HG02759 (cell line): ENCODE data around the gene ZMIZ1.
"Not testable (repeated sequence)": the region's sequence is repeated elsewhere in the genome, so short reads cannot be mapped to it uniquely, and the experiment has no call there.

Experiments
- ATAC-seq: cut with Tn5 transposase; IDR thresholded peaks from one replicate; pipeline ENCODE4 v1.9.1; 2021; ENCODE audit warnings: mild to moderate bottlenecking, moderate library complexity; ENCODE audit not compliant: unreplicated experiment

ZMIZ1 gene

GRCh38 chr10:79029478-79030390 lies 39.0 kb upstream of the ZMIZ1 start:
- no peak for ATAC-seq

- ATAC-seq, result no peak
Measured at GRCh38 chr10:79030705-79031104, 38.1 kb upstream of the ZMIZ1 start.

GRCh38 chr10:79031723-79032122 lies 37.0 kb upstream of the ZMIZ1 start:
- ATAC-seq, result no peak

DNA sequence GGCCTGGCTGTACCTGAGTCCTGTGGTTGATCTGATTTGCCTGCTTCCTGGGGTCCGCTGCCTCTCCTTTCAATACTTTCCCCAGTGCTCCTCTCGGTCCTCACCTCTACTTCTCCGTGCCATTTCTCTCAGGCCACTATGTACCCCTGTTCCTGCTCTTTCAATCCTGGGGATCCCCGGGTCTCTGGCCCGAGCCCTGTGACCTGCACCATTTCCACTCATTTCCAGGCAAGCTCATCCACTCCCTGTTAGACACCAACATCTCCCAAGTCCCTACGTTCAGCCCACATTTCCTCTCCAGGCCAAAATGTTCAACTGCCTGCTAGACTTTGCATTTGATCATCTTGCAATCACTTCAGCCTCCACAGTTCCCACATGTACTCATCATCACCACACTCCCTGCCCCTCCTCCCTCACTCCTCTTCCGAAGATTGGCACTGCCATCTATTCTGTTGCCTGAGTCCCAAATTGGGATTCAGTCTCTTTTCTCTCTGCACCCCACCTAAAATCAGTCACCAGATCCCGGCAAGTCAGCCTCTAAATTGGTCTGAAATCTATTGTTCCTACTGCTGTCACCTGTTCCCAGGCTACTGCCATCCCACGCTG lies 34.4 kb upstream of the ZMIZ1 start:
- no peak for ATAC-seq

GRCh38 chr10:79036416-79036815 lies 32.4 kb upstream of the ZMIZ1 start:
- ATAC-seq, result not testable (repeated sequence)

DNA sequence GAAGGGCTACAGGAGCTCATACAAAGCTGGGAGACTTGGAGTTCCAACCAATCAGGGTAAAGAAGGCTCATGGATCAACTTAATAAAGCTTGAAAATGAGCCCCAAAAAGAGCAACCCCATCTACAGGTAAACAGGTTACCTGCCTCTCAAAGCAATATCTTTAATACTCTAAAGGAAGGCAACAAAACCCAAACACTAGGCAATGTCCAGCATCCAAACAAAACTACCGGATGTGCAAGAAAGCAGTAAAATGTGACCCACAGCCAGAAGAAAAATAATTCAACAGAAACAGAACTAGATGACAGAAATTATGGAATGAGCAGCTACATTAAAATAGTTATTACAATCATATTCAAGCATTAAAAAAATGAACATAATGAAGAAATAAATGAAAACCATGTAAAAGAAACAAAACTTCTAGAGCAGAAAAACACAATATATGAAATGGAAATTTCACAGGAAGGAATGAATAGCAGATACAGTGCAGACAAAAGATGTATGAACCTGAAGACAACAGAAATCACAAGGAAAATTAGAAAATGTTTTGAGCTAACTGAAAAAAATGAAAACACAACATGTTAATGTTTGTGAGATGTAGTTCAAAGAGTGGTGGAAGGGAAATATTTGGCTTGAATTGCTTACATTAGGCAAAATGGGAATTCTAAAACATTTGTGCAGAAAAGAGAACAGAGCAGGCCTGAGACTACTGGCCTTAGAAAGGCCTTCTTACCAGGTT lies 30.5 kb upstream of the ZMIZ1 start:
- no peak for ATAC-seq

DNA sequence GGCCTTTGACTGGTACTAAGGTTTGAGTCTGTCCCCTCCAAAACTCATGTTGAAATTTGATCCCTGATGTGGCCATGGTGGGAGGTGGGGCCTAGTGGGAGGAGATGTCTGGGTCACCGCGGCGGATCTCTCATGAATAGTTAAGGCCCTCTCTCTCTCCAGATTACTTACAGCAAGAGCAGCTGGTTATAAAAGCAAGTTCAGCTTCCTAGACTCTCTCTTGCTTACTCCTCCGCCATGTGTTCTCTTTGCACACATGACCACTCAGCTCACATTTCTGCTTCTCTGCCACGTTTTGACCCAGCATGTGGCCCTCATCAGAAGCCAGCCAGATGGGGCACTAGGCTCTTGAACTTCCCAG lies 29.9 kb upstream of the ZMIZ1 start:
- ATAC-seq, result no peak

GRCh38 chr10:79042639-79043411 lies 25.9 kb upstream of the ZMIZ1 start:
- no peak for ATAC-seq

DNA sequence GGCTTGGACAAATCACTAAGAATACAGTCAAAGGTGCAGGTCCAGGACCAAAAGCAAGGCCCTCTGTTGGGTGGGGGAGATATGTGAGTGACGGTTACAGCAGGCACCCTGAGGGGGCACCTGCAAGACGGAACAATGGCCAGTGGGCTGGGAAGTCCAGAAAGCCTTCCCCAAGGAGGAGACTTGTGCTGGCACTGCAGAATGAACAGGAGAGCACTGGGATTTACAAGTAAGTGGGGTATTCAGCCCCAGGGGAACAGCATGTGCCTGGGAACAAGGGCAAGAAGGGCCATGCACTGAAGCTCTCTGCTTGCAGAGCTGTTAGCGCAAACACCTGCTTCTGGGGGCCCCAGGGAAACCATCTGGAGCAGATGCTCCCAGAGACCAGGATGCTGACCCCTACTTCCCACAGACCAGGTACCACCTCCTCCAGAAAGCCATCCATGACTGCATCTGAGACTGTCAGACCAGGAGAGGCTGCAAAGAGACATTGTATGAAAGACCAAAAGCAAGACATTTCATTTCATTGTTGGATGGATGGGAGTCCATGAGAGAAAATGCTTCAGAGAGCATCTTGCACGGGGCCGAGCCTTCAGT lies 24.6 kb upstream of the ZMIZ1 start:
- ATAC-seq, result no peak

DNA sequence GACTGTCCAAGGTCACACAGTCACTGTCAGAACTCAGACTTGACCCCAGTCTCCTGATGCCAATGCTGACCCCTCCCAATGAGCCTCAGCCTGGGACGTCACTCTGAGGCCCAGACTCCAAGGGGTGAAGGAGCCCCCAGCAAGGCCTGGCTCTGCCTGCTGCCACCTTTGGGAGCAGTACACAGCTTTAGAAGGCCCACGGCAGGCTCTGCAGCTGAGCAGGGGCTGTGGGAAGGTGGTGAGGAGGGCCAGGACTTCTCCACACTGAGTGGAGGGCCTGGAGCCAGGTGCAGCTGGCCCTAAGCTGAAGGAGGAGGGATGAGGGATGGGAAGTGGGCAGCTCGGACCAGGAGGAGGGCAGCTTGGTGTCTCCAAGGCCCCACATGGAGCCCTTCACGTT lies 23.9 kb upstream of the ZMIZ1 start:
- ATAC-seq, result no peak

DNA sequence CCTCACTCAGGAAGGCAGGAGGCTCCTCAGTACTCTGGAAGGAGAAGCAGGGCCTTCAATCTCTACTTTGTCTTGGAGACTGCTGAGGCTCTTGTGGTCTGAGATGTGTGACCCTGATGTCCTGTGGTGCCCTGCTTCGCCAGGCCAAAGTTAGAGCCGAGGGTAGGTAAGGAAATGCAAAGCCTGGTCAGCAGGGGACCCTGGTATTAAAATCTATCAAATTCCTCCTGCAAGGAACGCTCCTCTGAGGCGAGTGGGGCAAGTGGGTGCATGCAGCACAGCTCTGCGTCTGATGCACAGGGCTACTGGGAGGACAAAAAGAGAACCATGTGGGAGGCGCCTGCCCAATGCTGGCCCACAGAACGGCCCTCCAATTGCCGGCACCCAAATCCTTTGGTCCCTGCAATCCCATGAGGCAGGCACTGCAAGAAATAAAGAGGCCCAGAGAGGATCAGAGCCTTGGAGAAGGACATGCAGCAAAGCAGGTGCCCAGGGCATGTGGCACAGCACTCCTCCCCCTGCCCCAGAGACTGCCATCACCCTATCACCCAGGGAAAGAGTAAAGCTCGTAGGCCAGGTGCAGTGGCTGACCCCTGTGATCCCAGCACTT lies 23.1 kb upstream of the ZMIZ1 start:
- no peak for ATAC-seq

- ATAC-seq, result no peak
Measured at GRCh38 chr10:79046326-79046725, 22.4 kb upstream of the ZMIZ1 start.

GRCh38 chr10:79046741-79047583 lies 21.8 kb upstream of the ZMIZ1 start:
- ATAC-seq, result no peak

GRCh38 chr10:79047584-79047874 lies 21.2 kb upstream of the ZMIZ1 start:
- no peak for ATAC-seq

- ATAC-seq, result no peak
Measured at GRCh38 chr10:79047875-79048638, 20.7 kb upstream of the ZMIZ1 start.

DNA sequence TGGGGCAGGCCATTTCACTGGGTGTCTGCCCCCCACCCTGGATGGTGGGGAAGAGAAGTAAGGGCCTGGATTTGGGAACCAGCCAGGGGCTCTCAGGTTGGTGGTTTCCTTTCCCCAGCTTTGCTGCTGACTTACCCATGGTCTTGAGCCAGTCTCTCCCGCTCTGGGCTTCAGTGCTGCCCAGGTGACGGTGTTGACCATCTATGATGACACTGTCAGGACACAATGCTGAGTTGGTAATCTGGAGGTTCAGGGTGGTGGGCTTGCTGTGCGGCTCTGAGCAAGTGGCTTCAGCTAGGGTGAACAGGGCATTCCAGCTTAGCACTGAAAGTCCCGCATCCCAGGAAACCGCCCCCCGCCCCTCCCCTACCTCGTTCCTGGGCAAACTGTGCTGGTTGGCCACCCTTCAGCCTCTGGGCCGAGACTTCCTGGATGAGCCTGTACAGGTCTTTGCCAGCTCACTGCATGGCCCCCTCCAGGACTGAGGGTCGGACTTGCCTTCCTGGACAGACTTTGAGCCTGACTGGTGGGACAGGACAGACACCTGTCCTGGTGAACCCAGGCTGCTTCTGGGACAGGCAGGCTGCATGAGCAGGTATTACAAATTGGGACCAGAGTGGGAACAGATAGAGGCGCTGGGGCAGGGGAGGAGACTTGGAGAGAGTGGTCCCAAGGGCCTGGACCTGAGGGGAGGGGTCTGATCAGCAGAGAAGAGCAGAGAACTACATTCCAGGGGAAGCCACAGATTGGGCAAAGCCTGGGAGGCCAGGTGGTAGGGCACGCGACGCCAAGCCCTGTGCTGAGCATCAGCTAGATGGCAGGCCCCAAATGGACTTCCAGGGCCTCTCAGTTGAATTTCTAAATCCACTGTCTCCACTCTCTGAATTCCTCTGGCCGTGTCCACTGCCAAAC lies 19.9 kb upstream of the ZMIZ1 start:
- no peak for ATAC-seq

DNA sequence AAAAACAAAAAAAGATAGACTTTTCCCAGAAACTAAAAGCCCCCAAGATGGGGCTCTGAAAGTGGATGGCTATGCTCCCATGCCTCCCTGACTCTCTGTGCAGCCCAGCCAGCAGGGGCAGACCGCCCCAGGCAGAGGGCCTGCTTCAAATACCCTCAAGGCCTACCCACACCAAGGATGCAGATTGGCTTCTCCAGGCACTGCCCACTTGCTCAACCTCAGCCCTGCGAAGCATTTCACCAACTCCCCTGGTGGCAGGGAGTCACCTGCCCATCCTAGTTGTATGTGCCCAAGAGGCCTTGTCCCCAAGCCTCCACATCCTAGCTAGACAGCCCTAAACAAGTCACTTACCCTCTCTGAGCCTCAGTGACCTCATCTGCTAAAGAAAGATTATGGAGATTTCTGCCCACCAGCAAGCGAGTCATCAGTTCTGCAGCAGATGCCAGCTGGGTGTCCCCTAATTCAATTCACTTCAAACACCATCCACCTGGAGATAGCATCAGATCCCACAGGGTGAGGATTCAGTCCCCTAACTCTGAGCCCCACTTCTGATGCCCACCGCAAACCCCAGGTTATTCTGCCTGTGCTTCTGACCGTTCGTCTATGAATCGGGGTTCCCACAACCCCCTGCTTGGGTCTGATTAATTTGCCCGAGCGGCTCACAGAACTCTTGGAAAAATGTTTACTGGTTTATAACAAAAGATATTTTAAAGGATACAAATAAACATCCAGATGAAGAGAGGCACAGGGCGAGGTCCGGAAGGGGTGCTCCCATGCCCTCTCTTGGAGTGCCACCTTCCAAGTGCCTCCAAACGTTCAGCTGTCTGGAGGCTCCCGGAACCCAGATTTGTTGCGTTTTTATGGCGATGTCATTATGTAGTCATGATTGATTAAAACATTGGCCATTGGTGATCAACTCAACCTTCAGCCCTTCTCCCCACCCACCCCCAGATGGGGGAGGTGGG lies 18.6 kb upstream of the ZMIZ1 start:
- no peak for ATAC-seq
